ENCODE measurements around the gene CHST11. TPM values are rescaled to one million over a fixed set of nuclear protein-coding genes. Genes with fewer than 3 reads are reported as not detected.

Gene CHST11
- total RNA-seq, 1 experiment from 2014 or later: 1.1 TPM

- no peak for TF ChIP-seq CTCF (IDR thresholded peaks at IDR 0.05; ENCODE audit: unreplicated experiment)
- CTCF ChIA-PET: no interaction called here
- Mint-ChIP-seq H3K4me1 (ENCODE audit: low read depth, unreplicated experiment) (no peaks in the 10 kb centered on the region), H3K27ac (ENCODE audit: unreplicated experiment) (no peak overlapping the region), H3K4me3 (ENCODE audit: low read depth, unreplicated experiment) (no peak overlapping the region), H3K9me3 (ENCODE audit: low read depth, unreplicated experiment) (no peaks in the 10 kb centered on the region), H3K36me3 (ENCODE audit: insufficient read depth, unreplicated experiment) (no peaks in the 10 kb centered on the region), H3K27me3 (ENCODE audit: unreplicated experiment) (peaks cover 67% of the 10 kb centered on the region)
- no TSS peak for BruUV-seq (replicated peaks)
- intact Hi-C loops (cut with micrococcal nuclease; ENCODE audit: unreplicated experiment): no loop called here
- no peak for DNase-seq
These were observed 8.3 kb upstream of the CHST11 start for GRCh38 chr12:104448451-104448850.

GRCh38 chr12:104450700-104451099, 6.0 kb upstream of the CHST11 start:
- H3K27ac Mint-ChIP-seq (ENCODE audit: unreplicated experiment): no peak overlapping the region
- H3K4me3 Mint-ChIP-seq (ENCODE audit: low read depth, unreplicated experiment): no peak overlapping the region
- TF ChIP-seq CTCF (IDR thresholded peaks at IDR 0.05; ENCODE audit: unreplicated experiment): no peak
- no peaks in the 10 kb centered on the region for H3K36me3 Mint-ChIP-seq (ENCODE audit: insufficient read depth, unreplicated experiment)
- H3K9me3 Mint-ChIP-seq (ENCODE audit: low read depth, unreplicated experiment): no peaks in the 10 kb centered on the region
- DNase-seq: no peak
- CTCF ChIA-PET: no interaction called here
- no peaks in the 10 kb centered on the region for H3K4me1 Mint-ChIP-seq (ENCODE audit: low read depth, unreplicated experiment)
- intact Hi-C loops (cut with micrococcal nuclease; ENCODE audit: unreplicated experiment): no loop called here
- H3K27me3 Mint-ChIP-seq (ENCODE audit: unreplicated experiment): peaks cover 71% of the 10 kb centered on the region
- BruUV-seq (replicated peaks): no TSS peak

- H3K27ac Mint-ChIP-seq (ENCODE audit: unreplicated experiment): no peak overlapping the region
- CTCF ChIA-PET: no interaction called here
- no peaks in the 10 kb centered on the region for H3K9me3 Mint-ChIP-seq (ENCODE audit: low read depth, unreplicated experiment)
- H3K27me3 Mint-ChIP-seq (ENCODE audit: unreplicated experiment): peaks cover 74% of the 10 kb centered on the region
- H3K4me3 Mint-ChIP-seq (ENCODE audit: low read depth, unreplicated experiment): no peak overlapping the region
- no peak for DNase-seq
- peaks cover 11% of the 10 kb centered on the region for H3K36me3 Mint-ChIP-seq (ENCODE audit: insufficient read depth, unreplicated experiment)
- H3K4me1 Mint-ChIP-seq (ENCODE audit: low read depth, unreplicated experiment): peaks cover 7% of the 10 kb centered on the region
- no peak for TF ChIP-seq CTCF (IDR thresholded peaks at IDR 0.05; ENCODE audit: unreplicated experiment)
- BruUV-seq (replicated peaks): no TSS peak
- intact Hi-C loops (cut with micrococcal nuclease; ENCODE audit: unreplicated experiment): no loop called here
These were observed 4.7 kb upstream of the CHST11 start for GRCh38 chr12:104452087-104452486.

DNA sequence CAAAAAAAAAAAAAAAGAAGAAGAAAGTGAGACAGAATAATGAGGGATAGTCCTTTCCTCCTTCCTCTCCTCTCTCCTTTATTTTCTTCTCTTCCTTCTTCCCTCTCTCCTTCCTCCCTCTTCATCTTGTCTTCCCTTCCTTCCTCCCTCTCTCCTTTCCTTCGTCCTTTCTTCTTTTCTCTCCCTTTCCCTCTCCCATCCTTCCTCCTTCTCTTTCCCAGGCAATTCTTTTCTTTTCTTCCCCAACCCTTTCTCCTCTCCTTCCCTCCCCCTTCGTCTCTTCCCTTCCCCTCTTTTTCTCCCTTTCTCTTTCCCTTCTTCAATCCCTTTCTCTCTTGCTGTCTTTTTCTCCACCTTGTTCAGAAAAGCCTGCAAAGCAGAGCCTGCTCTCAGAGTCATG, 3.6 kb upstream of the CHST11 start:
- peaks cover 7% of the 10 kb centered on the region for H3K4me1 Mint-ChIP-seq (ENCODE audit: low read depth, unreplicated experiment)
- peaks cover 85% of the 10 kb centered on the region for H3K27me3 Mint-ChIP-seq (ENCODE audit: unreplicated experiment)
- CTCF ChIA-PET: interaction anchor here (0.6 kb wide), 2 partner anchors 11 to 83 kb away, joined by 4 to 5 read pairs; no protein-coding TSS in a partner anchor
- no peak for DNase-seq
- peaks cover 20% of the 10 kb centered on the region for H3K36me3 Mint-ChIP-seq (ENCODE audit: insufficient read depth, unreplicated experiment)
- intact Hi-C loops (cut with micrococcal nuclease; ENCODE audit: unreplicated experiment): no loop called here
- BruUV-seq (replicated peaks): no TSS peak
- H3K4me3 Mint-ChIP-seq (ENCODE audit: low read depth, unreplicated experiment): no peak overlapping the region
- no peaks in the 10 kb centered on the region for H3K9me3 Mint-ChIP-seq (ENCODE audit: low read depth, unreplicated experiment)
- no peak overlapping the region for H3K27ac Mint-ChIP-seq (ENCODE audit: unreplicated experiment)
- no peak for TF ChIP-seq CTCF (IDR thresholded peaks at IDR 0.05; ENCODE audit: unreplicated experiment)
